D721Med (cell line): ENCODE results near the gene MAPK12.

Experiments used
- DNase-seq: peaks from one replicate; pipeline ENCODE4 v3.0.0; 2011; ENCODE audit warnings: low spot score; ENCODE audit not compliant: insufficient read length
- FAIRE-seq: peaks from 2 replicates; lab custom pipeline; 2011; peaks lifted over from hg19 to GRCh38; lab: Jason Lieb, UNC
- TF ChIP-seq, protein P1 (sequence below): IDR thresholded peaks from 2 replicates; pipeline ENCODE4 v1.5.1; 2012; ENCODE audit warnings: mild to moderate bottlenecking, control low read depth; ENCODE audit not compliant: insufficient read depth; ENCODE audit errors: missing control alignments

MAPK12 gene

DNA sequence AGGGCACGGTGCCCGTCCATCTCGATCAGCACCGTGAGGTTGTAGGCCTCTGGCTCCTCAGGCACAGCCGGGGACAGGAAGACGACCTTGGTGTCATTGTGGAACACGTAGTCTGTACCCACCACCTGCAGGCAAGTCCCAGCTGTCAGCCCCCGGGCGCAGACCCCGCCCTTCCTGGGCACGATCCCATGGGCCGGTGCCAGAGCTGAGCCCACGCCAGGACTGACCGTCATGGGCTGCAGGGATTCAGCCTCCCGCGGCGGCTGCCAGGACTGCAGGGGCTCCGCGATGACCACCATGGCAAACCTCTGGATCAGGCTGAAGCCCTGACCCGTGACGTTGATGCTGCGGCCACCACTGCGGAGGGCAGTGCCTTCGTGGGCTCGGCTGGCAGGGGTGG, 20.5 kb upstream of the MAPK12 start:
- no peak for FAIRE-seq
- TF ChIP-seq, protein P1, sequence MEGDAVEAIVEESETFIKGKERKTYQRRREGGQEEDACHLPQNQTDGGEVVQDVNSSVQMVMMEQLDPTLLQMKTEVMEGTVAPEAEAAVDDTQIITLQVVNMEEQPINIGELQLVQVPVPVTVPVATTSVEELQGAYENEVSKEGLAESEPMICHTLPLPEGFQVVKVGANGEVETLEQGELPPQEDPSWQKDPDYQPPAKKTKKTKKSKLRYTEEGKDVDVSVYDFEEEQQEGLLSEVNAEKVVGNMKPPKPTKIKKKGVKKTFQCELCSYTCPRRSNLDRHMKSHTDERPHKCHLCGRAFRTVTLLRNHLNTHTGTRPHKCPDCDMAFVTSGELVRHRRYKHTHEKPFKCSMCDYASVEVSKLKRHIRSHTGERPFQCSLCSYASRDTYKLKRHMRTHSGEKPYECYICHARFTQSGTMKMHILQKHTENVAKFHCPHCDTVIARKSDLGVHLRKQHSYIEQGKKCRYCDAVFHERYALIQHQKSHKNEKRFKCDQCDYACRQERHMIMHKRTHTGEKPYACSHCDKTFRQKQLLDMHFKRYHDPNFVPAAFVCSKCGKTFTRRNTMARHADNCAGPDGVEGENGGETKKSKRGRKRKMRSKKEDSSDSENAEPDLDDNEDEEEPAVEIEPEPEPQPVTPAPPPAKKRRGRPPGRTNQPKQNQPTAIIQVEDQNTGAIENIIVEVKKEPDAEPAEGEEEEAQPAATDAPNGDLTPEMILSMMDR: no peak
- DNase-seq: no peak

DNA sequence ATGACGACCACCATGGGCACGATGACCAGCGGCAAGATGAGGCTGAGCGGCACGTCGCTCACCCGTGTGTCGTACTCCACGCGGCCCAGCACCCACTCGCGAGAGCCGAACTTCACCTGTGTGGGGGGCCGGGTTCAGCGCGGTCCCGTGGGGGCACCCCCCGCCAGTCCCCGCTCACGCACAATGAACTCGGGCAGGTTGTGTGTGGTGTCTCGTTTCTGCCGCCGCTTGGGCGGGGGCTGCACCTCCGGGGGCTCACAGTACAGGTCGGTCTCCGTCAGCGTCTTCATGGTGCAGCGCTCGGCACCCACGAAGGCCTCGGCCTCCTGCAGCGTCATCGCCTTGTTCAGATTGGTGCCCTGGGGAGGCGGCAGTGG, 19.9 kb upstream of the MAPK12 start:
- FAIRE-seq: no peak
- DNase-seq: no peak
- TF ChIP-seq, protein P1: no peak

DNA sequence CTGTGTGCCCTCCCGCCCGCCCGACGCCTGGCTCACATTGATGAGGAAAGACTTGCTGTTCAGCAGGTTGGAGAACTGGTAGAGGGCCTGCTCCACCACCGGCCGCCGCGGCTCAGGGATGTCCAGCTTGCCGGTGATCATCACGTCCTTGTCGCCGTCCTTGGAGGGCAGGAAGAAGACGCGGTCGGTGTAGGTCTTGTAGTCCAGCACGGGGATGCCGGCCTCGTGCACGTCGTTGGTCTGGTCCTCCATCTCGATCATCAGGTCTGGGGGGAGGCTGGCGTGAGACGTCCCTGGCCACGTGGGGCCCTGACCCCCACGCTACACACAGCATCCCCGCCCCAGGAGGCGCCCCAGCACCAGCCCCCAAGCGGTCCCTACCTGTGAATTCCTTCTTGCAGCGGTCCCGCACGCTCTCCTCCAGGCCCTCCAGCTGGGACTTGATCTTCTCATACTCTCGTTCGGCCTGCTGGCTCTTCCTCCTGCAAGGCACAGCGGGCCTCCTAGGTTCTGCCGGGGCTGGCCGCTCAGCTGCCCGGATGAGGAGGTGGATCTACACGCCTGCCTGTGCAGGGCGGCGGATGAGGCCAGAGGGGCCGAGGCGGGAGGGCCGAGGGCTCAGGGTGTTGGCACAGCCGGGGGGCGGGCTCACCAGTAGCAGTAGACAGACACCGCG, 19.4 kb upstream of the MAPK12 start:
- no peak for DNase-seq
- FAIRE-seq: no peak
- TF ChIP-seq, protein P1: no peak

DNA sequence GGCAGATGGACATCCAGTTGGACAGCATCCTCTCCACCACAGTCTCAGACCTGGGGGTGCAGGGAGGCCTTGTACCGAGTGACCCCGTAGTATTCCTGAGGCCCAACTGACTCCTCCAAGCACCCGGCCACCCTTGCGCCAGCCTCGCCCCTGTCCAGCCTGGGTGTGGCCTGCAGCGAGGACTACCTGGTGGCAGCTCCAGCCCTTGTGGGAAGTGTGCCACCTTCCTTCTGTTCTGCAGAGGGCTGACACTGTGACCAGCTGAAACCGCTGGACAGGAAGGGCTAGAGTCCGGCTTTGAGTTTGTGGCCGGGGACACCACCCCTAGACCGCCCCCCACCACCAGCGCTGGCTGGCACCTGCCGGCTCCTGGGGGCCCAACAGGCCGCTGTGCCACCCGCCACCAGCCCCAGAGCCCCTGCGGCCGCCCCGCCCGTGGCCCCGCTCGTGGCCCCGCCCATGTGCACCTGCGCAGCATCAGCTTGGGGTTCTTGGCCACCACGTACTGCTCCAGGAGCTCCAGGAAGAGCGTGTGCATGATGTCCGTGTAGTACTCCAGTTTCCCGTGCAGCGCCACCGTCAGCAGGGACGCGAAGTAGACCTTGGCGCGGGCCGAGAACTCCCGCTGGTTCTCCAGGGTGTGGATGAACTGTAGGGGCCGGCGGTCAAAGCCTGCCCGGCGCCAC, 18.7 kb upstream of the MAPK12 start:
- DNase-seq (no peak), FAIRE-seq (no peak)
- TF ChIP-seq, protein P1: no peak

DNA sequence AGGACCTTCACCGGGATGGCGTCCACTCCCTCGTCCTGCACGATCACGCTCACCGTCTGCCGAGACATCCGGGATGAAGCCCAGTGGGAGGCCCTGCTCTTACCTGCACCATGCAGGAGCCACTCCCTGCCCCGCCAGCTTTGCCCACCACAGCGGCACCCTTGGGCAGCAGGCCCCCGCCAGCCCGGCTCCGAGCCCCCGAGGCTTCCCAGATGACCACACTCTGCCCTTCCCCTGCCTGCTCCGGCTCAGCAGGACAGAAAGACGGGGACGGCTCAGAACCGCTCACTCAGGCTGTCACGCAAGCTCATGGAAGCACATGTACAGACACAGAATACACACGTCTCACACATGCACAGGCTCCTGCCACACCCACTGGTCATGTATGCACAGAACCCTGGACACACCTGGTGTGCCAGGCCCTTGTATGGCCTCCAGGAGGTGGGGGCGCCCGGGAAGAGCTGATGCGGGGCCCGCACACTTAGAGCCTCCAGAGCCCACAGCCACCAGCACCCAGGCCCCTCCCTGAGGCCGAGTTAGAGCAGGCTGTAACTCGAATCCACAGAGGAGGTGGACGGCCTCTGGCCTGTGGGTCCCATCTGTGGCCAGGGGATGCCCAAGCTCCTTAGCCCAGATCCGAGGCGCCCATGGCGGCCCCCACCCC, 17.6 kb upstream of the MAPK12 start:
- TF ChIP-seq, protein P1: no peak
- FAIRE-seq: no peak
- no peak for DNase-seq

DNA sequence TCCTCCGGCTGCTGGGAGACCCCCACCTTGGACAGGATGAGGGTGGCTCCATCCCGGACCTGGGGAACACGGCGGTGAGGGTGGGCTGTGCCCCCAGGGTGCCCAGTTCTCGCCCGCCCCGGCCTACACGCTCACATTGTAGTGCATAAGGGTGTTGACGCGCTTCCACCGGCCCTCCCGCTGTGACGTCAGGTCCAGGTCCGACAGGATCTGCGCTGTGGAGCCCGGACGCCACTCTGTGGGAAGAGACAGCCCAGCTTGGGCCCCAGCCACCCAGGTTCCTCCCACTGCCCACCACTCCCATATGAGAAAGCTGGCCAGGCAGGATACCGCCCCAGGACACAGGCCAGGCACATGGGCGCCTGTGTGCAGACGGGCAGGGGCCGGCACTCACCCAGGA, 17.0 kb upstream of the MAPK12 start:
- TF ChIP-seq, protein P1: no peak
- no peak for DNase-seq
- FAIRE-seq: no peak

DNA sequence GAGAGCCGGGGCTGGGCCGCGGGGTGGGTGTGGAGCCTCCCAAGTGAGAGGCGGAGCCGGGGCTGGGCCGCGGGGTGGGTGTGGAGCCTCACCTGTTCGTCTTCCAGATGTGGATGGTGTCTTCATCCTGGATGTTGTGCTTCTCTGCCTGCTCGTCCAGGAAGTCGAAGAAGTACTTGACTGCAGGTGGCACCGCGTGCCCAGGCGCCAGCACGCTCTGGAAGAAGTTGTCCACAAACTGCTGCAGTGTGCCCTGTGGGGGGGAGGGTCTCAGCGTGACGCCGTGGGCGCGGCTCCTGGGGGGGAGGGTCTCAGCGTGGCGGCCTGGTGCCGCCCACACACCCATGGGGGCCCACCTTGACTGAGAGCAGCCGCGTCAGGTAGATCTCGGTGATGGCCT, 16.3 kb upstream of the MAPK12 start:
- FAIRE-seq (no peak), DNase-seq (no peak)
- TF ChIP-seq, protein P1: no peak
